ENCODE data around the gene ENC1. TPM values are rescaled to one million over a fixed set of nuclear protein-coding genes. Genes with fewer than 3 reads are reported as not detected.
A peak's percentile ranks its signal among the peaks of the same experiment; 100 is the strongest.

Gene ENC1
- total RNA-seq, 2 donors from 2014 or later, result 34.0 to 116 TPM

DNA sequence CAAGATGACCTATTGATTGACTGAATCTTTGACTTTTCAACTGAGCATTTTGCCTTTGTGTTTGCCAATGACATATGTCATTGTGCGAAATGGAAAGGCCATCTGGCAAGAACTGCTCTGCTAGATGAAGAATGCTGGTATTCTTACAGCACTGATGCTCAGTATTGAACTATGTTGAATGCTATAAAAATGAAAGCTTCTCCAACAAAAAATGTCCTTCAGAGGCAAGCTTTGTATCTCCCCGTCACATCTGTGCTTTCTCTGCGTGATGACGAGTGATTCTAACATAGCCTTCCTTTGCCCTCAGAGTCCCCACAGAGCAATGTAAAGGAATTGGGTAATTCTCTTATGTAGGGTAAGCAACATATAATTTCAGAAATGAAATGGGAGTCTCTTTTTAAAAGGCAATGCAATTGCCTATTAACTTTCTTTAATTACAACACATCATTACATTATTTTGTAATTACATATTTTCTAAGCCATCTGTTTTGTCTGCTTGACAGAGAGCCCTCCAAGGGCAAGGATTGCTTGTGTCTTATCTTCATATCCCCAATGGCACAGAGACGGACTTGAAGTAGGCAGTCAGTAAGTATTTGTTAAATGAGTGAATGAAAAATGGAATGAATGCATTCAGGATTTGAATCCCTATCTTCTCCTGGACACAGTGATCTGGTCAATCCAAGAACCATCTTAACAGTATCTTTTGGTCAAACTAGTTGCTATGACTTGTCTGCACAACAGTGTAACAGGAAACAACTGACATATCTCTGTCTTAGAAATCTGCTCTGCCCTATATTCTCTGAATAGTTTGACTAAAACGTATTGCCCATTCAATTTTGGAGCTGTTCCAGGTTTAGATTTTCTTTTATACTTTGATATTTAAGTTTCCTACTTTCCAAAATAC, 46.1 kb downstream of the ENC1 start:
- TF ChIP-seq POLR2A (IDR thresholded peaks at IDR 0.05) (no peak), CTCF (IDR thresholded peaks at IDR 0.05) (no peak)
- H3K9me3 ChIP-seq, result no peaks in the 10 kb centered on the region
- intact Hi-C loops (cut with DNase I), result no loop called here
- H3K4me1 ChIP-seq, result peaks cover 30% of the 10 kb centered on the region
- H3K36me3 ChIP-seq (replicated peaks in 1 of 2; ENCODE audit: insufficient read depth in 1 of 2, low read depth in 2 of 2), result no peaks in the 10 kb centered on the region
- H3K4me3 ChIP-seq, result no peak overlapping the region
- no peak for DNase-seq
- WGBS, 2 donors, result 77 to 83% methylated on average over 6 of the region's 6 CpGs
- no peaks in the 10 kb centered on the region for H3K27me3 ChIP-seq
- peak overlapping the region in 2 of 4 donors; percentile 37 to 59 for H3K27ac ChIP-seq
- no peak for ATAC-seq

- no peak for ATAC-seq
- Histone ChIP-seq H3K4me3 (no peak overlapping the region), H3K36me3 (replicated peaks in 1 of 2; ENCODE audit: insufficient read depth in 1 of 2, low read depth in 2 of 2) (no peaks in the 10 kb centered on the region), H3K4me1 (peaks cover 4% of the 10 kb centered on the region), H3K27me3 (no peaks in the 10 kb centered on the region), H3K9me3 (no peaks in the 10 kb centered on the region), H3K27ac (no peak overlapping the region)
- 46 to 49% methylated on average over 6 of the region's 6 CpGs for WGBS, 2 donors
- DNase-seq, result no peak
- intact Hi-C loops (cut with DNase I), result no loop called here
- no peak for TF ChIP-seq POLR2A (IDR thresholded peaks at IDR 0.05)
- no peak for TF ChIP-seq CTCF (IDR thresholded peaks at IDR 0.05)
Measured at GRCh38 chr5:74589204-74590056, 51.1 kb downstream of the ENC1 start.

DNA sequence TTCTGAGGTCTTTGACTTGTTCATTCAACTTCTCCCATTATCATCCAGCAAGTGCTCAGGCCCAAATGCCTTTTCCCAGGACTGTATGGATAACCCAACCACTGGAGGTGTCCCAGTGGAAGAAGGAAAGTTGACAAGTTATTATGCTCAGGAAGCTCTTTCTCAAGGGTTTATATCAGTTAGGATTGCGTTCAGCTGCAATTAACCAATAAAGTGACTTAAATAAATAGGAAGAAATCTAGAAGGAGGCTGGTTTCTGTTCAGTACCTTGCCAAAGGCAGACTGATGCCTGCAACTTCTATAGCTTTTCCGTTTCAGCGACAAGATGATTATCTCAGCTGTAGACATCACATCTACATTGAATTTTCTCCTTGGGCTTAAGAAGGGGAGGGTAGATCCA, 52.1 kb downstream of the ENC1 start:
- intact Hi-C loops (cut with DNase I), result no loop called here
- H3K36me3 ChIP-seq (replicated peaks in 1 of 2; ENCODE audit: insufficient read depth in 1 of 2, low read depth in 2 of 2), result no peaks in the 10 kb centered on the region
- no peaks in the 10 kb centered on the region for H3K4me1 ChIP-seq
- WGBS, 2 donors, result 85 to 91% methylated on average over 3 of the region's 3 CpGs
- H3K27me3 ChIP-seq, result no peaks in the 10 kb centered on the region
- no peak overlapping the region for H3K27ac ChIP-seq
- ATAC-seq (no peak), DNase-seq (no peak)
- H3K4me3 ChIP-seq, result no peak overlapping the region
- no peaks in the 10 kb centered on the region for H3K9me3 ChIP-seq
- TF ChIP-seq CTCF (IDR thresholded peaks at IDR 0.05), result no peak
- TF ChIP-seq POLR2A (IDR thresholded peaks at IDR 0.05), result no peak

DNA sequence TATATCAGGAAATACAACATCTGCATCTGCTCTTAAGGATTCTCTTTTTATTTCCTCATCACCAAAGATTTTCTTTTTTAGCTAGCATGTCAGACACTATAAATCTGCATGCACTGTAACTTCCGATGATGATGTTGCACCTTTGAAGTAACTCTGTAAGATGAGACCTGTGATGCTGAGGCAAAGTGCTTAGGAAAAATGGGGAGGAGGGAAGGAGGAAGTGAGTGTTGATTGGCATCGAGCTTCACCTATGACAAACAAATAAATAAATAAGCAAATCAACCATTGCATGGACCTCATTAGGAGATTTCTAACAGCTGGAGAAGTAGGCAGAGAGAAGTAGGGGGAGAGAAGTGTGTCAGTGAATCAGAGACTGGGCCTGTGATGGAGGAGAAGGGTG, 52.6 kb downstream of the ENC1 start:
- Histone ChIP-seq H3K36me3 (replicated peaks in 1 of 2; ENCODE audit: insufficient read depth in 1 of 2, low read depth in 2 of 2) (no peaks in the 10 kb centered on the region), H3K27me3 (no peaks in the 10 kb centered on the region), H3K4me3 (no peak overlapping the region), H3K9me3 (no peaks in the 10 kb centered on the region), H3K4me1 (no peaks in the 10 kb centered on the region), H3K27ac (no peak overlapping the region)
- TF ChIP-seq CTCF (IDR thresholded peaks at IDR 0.05) (no peak), POLR2A (IDR thresholded peaks at IDR 0.05) (no peak)
- ATAC-seq, result no peak
- intact Hi-C loops (cut with DNase I), result no loop called here
- DNase-seq, result no peak
- WGBS, 2 donors, result 77% methylated on average over 2 of the region's 2 CpGs

Data from body of pancreas (tissue), 4 donors.